ENCODE data around the gene BCL2L14.

DNA sequence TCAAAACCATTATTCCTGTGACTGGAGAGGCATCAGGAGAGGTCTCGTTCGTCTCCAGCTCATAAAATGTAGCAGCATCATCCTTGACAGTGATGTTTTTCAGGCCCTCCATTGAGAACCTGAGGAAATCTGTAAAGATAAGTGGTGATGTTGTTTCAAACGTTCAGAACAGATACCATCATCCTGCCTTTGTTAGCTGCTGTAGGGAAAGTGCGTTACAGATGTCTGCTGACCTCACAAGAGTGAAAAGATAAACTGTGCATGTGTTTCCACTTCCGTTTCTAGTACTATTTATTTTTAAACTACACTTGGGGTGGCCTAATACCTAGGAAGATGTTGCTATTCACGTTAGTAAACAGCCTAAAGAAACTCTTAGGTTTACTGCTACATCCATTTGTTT lies 28.4 kb downstream of the BCL2L14 start:
- TF ChIP-seq CTCF (tag by site-specific recombination; IDR thresholded peaks at IDR 0.05) (no peak), ZNF214 (tag by site-specific recombination; IDR thresholded peaks at IDR 0.05; ENCODE audit: borderline replicate concordance) (no peak), ZNF223 (tag by site-specific recombination; IDR thresholded peaks at IDR 0.05) (no peak), ZSCAN23 (tag by site-specific recombination; IDR thresholded peaks at IDR 0.05) (no peak)
- TF ChIP-seq, protein P1, sequence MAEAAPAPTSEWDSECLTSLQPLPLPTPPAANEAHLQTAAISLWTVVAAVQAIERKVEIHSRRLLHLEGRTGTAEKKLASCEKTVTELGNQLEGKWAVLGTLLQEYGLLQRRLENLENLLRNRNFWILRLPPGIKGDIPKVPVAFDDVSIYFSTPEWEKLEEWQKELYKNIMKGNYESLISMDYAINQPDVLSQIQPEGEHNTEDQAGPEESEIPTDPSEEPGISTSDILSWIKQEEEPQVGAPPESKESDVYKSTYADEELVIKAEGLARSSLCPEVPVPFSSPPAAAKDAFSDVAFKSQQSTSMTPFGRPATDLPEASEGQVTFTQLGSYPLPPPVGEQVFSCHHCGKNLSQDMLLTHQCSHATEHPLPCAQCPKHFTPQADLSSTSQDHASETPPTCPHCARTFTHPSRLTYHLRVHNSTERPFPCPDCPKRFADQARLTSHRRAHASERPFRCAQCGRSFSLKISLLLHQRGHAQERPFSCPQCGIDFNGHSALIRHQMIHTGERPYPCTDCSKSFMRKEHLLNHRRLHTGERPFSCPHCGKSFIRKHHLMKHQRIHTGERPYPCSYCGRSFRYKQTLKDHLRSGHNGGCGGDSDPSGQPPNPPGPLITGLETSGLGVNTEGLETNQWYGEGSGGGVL (tag by site-specific recombination; IDR thresholded peaks at IDR 0.05) = no peak
- TF ChIP-seq, protein P2, sequence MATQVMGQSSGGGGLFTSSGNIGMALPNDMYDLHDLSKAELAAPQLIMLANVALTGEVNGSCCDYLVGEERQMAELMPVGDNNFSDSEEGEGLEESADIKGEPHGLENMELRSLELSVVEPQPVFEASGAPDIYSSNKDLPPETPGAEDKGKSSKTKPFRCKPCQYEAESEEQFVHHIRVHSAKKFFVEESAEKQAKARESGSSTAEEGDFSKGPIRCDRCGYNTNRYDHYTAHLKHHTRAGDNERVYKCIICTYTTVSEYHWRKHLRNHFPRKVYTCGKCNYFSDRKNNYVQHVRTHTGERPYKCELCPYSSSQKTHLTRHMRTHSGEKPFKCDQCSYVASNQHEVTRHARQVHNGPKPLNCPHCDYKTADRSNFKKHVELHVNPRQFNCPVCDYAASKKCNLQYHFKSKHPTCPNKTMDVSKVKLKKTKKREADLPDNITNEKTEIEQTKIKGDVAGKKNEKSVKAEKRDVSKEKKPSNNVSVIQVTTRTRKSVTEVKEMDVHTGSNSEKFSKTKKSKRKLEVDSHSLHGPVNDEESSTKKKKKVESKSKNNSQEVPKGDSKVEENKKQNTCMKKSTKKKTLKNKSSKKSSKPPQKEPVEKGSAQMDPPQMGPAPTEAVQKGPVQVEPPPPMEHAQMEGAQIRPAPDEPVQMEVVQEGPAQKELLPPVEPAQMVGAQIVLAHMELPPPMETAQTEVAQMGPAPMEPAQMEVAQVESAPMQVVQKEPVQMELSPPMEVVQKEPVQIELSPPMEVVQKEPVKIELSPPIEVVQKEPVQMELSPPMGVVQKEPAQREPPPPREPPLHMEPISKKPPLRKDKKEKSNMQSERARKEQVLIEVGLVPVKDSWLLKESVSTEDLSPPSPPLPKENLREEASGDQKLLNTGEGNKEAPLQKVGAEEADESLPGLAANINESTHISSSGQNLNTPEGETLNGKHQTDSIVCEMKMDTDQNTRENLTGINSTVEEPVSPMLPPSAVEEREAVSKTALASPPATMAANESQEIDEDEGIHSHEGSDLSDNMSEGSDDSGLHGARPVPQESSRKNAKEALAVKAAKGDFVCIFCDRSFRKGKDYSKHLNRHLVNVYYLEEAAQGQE (tag by site-specific recombination; IDR thresholded peaks at IDR 0.05) = no peak
